RWPE1 (cell line): ENCODE measurements around the gene RALGAPA1.

Experiments used
- CTCF ChIA-PET: fragments of 350-600 bp; sonication (Branson Sonifier 250); formaldehyde crosslinking; extraction: SDS; loops from one replicate; lab custom pipeline; 2021; lab: Yijun Ruan, JAX
- POLR2A ChIA-PET: fragments of 400-600 bp; formaldehyde crosslinking; extraction: SDS; loops from one replicate; lab custom pipeline; 2020; ENCODE audit warnings: antibody characterized with exemption; ENCODE audit not compliant: low non-redundant PET; lab: Yijun Ruan, JAX
- DNase-seq: peaks from one replicate; pipeline ENCODE4 v3.0.0; 2012; ENCODE audit warnings: low spot score
- H3K27ac ChIP-seq: fragments of 450-650 bp; 2 replicates; pipeline ENCODE4 v1.5.1; 2017
- CTCF ChIP-seq: fragments of 450-650 bp; conservative IDR thresholded peaks from 2 replicates; pipeline ENCODE4 v1.5.1; 2017; ENCODE audit warnings: low read depth, mild to moderate bottlenecking

The RALGAPA1 gene

GRCh38 chr14:35810963-35811362 is 1.9 kb upstream of the RALGAPA1 start:
- ChIA-PET CTCF (no interaction called here), POLR2A (no interaction called here)
- H3K27ac ChIP-seq: no peak overlapping the region
- no peak for DNase-seq
- no peak for TF ChIP-seq CTCF

- TF ChIP-seq CTCF: no peak
- no peak for DNase-seq
- H3K27ac ChIP-seq: peak overlapping the region; percentile 96; the same call in 1 of the 2 replicates
- ChIA-PET POLR2A (interaction anchor here (1.0 kb wide), 1 partner anchor 17 kb away, joined by 4 read pairs; no protein-coding TSS in a partner anchor), CTCF (interaction anchor here (0.6 kb wide), 1 partner anchor 121 kb away, joined by 6 read pairs; no protein-coding TSS in a partner anchor)
Measured at GRCh38 chr14:35809597-35809996, 502 bp upstream of the RALGAPA1 start.

- ChIA-PET POLR2A (no interaction called here), CTCF (no interaction called here)
- peak; percentile 52 for DNase-seq
- H3K27ac ChIP-seq: peak overlapping the region; percentile 96
- no peak for TF ChIP-seq CTCF
Measured at GRCh38 chr14:35808076-35808637, 938 bp downstream of the RALGAPA1 start.

- DNase-seq: no peak
- CTCF ChIA-PET: no interaction called here
- POLR2A ChIA-PET: no interaction called here
- TF ChIP-seq CTCF: no peak
- no peak overlapping the region for H3K27ac ChIP-seq
Measured at GRCh38 chr14:35807131-35807961, 1.7 kb downstream of the RALGAPA1 start.

- ChIA-PET POLR2A (interaction anchor here (0.5 kb wide), 1 partner anchor 16 kb away, joined by 4 read pairs; no protein-coding TSS in a partner anchor), CTCF (no interaction called here)
- no peak for DNase-seq
- TF ChIP-seq CTCF: no peak
- H3K27ac ChIP-seq: no peak overlapping the region
Measured at GRCh38 chr14:35806006-35806907, 2.8 kb downstream of the RALGAPA1 start.

- no peak overlapping the region for H3K27ac ChIP-seq
- no peak for DNase-seq
- CTCF ChIA-PET: no interaction called here
- POLR2A ChIA-PET: no interaction called here
- no peak for TF ChIP-seq CTCF
Measured at GRCh38 chr14:35797796-35798195, 11.3 kb downstream of the RALGAPA1 start.
